Cardiac septum (tissue), 1 donor: ENCODE results near the gene EOMES. TPM values are rescaled to one million over a fixed set of nuclear protein-coding genes. Genes with fewer than 3 reads are reported as not detected.
"Not testable (repeated sequence)": the region's sequence is repeated elsewhere in the genome, so short reads cannot be mapped to it uniquely, and the experiment has no call there.

Experiments used
- DNase-seq: peaks from one replicate; pipeline ENCODE4 v3.0.0-alpha.2; 2020; ENCODE audit warnings: low spot score
- intact Hi-C: fragments of 100-400 bp; cut with DNase I; formaldehyde crosslinking; loops from one replicate; pipeline ENCODE4 v1.14.0; 2022
- long read RNA-seq: library from polyadenylated mRNA; unstranded; transcript quantifications from one replicate; pipeline ENCODE4 v2.0.0, GENCODE V29; 2021
- total RNA-seq: library from RNA; stranded (reverse); fragmentation: NEBNext Ultra II Directional; extraction: Animal tissue kit (Norgen Biotek cat#: 25700); gene quantifications from one replicate; pipeline ENCODE4 v1.2.1, GENCODE V29; 2021
- donor health status: DM: no; HTN: no; CAD: no.

EOMES gene
- not detected for total RNA-seq
- long read RNA-seq: 0 reads

DNA sequence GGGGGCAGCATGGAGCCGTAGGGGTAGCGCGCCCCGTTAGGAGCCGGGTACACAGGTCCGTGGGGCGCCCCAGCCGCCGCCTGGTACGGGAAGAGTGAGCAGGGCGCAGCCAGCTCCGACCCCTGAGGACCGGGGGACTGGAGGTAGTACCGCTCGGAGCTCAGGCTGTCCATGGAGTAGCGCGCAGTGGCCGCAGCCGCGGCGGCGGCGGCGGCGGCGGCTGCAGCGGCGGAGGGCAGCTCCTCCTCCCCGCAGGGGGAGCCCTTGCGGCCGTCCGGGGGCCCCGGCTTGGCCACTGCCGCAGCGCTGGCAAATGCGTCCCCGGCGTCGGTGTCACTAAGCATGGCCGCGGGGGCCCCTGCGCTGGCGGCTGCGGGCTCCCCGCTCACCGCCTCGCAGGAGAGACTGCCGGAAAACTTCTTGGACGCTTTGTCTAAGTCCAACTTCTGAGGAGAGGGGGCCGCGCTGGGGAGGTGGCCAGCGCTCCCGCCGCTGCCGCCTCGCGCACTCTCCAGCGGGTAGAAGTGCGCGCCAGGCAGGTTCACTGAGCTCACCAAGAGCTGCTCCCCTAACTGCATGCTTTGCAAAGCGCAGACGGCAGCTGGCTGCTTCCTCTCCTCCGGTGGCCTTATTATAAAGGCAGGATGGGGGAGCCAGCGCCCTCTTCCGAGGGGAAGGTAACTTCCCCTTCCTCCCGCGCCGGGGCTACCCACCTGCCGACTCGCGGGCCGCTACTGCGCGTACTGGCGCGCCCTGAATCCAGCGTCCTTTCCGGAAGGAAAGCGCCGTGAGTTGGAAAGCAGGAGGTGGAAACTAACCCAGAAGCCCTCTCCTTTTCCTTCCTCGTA lies at the start of gene EOMES:
TSS of gene EOMES (minus strand) at position 607 of the 848 bp plus-strand sequence. CDS start at position 578, 29 bp downstream.
- DNase-seq: no peak
- intact Hi-C loops: no loop called here

GRCh38 chr3:27770384-27770783 lies 48.3 kb upstream of the EOMES start:
- intact Hi-C loops: not testable (repeated sequence)

DNA sequence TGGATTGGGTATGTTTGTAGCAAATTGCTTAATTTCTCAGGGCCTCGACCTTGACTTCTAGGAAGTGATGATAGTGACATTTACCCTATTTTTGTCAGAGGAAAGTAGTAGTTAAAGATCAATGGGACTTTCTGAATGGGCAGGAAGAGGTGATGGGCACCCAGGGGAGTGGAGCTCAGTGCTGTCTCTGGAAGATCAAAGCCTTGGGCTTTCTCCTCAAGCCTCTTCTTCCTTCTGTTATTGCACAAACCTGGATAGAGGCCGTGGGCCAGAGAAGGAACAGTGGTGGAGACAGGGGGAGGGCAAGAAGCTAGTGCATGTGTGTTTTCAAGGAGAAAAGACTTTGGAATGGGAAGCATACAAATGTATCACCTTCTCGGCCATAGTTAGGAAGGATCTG lies 44.9 kb upstream of the EOMES start:
- no peak for DNase-seq
- intact Hi-C loops: no loop called here

More at GRCh38 chr3:27770384-27770783, 48.3 kb upstream of the EOMES start:
- DNase-seq: not testable (repeated sequence)

- DNase-seq: no peak
- intact Hi-C loops: no loop called here
Measured at GRCh38 chr3:27758083-27758482, 36.0 kb upstream of the EOMES start.

DNA sequence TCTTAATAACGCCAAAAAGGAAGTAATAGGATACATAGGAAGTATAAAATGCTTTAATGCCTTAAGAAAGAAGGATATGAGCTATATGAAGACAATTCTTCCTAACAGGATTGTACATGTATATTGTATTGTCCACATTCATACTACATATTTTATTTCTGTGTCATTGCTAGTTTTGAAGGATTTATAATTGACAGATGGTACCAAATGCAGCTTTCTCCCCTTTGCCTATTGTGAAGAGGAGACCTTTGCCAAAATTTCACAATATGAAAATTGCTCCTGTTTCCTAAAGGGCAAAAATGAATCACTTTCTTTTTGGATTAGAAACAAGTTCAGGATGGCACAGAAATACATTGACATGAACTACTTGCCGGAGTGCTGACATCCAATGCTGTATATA lies 34.8 kb upstream of the EOMES start:
- intact Hi-C loops: no loop called here
- DNase-seq: no peak

GRCh38 chr3:27752926-27753325 lies 30.8 kb upstream of the EOMES start:
- intact Hi-C loops: no loop called here
- no peak for DNase-seq

- intact Hi-C loops: no loop called here
- no peak for DNase-seq
Measured at GRCh38 chr3:27749643-27750042, 27.5 kb upstream of the EOMES start.

DNA sequence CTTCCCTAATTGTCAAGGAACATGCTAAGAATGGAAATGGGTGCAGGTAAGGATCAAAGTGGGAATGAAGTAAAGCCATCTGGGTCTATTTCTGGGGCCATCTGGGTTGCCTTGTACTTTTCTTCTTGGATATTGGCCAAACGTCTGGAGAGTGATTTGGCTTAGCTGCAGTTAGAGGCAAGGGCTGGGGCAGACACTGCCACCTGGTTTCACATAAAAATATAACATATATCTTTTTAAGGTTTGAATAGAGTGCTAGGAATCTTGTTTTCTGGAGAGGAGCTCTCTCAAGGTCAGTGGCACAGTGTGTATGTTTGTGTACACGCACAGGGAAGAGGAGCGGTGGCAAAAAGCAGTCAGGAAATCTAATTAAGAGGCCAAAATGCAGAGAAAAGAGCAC lies 24.7 kb upstream of the EOMES start:
- intact Hi-C loops: no loop called here

GRCh38 chr3:27740854-27741253 lies 18.7 kb upstream of the EOMES start:
- intact Hi-C loops: no loop called here
- DNase-seq: no peak

More for the DNA sequence above, 24.7 kb upstream of the EOMES start:
- DNase-seq: no peak

DNA sequence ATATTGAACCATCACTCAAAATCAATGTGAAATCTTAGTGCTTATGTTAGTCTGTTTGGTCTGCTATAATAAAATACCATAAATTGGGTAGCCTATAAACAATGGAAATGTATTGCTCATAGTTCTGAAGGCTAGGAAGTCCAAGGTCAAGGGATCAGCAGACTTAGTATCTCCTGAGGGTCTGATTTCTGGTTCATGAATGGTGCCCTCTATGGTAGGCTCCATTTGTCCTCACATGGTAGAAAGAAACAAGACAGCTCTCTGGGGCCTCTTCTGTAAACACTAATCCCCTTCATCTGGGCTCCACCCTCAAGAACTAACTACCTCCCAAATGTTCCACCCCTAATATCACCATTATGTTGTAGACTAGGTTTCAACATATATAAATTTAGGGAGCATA lies 15.0 kb upstream of the EOMES start:
- intact Hi-C loops: no loop called here
- no peak for DNase-seq

GRCh38 chr3:27730774-27731659 lies 8.9 kb upstream of the EOMES start:
- no peak for DNase-seq
- intact Hi-C loops: no loop called here

GRCh38 chr3:27729748-27730611 lies 7.9 kb upstream of the EOMES start:
- DNase-seq: no peak

DNA sequence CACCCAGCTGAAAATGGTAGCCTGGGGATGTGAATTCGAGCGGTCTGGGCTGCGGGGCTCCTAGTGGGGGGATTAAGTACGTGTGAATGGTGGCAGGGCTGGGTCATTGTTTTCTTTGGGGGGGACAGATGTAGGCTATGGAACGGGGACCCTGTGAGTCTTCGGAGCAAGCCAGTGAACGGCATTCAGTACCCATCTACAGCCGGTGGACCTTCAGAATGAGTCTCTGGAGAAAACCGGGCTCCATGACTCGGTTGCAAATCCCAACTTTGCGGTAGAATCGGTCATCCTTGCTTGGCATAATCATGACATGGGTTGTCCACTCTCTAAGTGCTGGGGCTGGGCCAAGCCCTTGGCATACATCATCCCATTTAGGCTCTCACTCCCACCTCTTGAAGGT lies 7.2 kb upstream of the EOMES start:
- no peak for DNase-seq
- intact Hi-C loops: no loop called here

More at GRCh38 chr3:27729748-27730611, 7.9 kb upstream of the EOMES start:
- intact Hi-C loops: no loop called here

- no peak for DNase-seq
- intact Hi-C loops: no loop called here
Measured at GRCh38 chr3:27728195-27729087, 6.3 kb upstream of the EOMES start.

- intact Hi-C loops: no loop called here
- DNase-seq: no peak
Measured at GRCh38 chr3:27726240-27726639, 4.1 kb upstream of the EOMES start.

GRCh38 chr3:27724459-27725197 lies 2.5 kb upstream of the EOMES start:
- DNase-seq: no peak
- intact Hi-C loops: no loop called here

DNA sequence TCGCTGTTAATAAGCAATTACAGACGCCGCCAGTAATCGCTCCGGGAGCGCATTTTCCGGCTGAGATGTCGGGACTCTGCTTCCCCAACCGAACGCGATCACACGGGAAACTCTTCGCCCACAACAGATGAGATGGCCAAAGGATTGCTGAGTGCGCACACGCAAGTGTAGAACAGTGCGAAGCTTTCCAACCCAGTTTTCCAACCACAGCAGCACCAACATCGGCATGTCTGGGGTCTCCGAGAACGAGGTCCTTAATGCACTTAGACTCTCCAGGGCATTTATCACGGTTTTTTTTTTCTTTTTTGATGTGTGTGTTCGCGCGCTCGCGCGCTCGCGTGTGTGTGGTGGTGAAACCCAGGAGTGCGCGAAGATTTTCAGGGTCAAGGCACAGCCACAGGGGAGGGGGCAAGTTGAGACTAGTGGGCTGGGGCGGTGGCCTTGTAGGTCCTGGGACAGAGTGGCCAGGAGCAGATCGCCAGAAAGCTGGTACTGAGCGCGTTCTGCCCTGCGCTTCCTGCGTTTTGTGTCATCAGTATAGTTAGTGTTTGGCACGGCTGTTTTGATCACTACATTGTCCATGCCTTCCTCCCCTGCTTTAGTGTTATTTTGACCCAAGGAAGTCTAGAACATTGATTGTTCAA lies 1.8 kb upstream of the EOMES start:
- no peak for DNase-seq
- intact Hi-C loops: no loop called here

DNA sequence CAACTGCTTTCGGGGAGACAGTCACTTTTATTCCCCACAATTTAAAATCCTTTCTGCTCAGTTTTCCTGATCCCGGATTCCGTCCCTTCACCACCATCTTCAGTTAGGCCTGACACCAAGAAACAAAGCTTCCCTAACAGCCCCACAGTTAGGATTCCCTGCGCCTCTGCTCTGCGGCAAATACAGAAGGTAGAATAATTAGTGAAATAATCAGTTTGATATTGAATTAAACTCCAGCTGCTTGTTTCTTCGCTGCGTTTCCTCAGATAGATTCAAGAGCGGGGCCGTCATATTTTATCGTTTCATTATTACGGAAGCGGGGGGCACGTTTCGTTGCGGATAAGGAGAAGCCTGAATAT lies 1.3 kb upstream of the EOMES start:
- no peak for DNase-seq
- intact Hi-C loops: no loop called here
